NCI-H1436 treated with DMSO at 0.1 percent for 48 hours (cell line): ENCODE data around the gene CORO2A.

Source experiments
- DNase-seq: peaks from one replicate; lab custom pipeline; 2025; lab: John Stamatoyannopoulos, UW

CORO2A gene, protein sequence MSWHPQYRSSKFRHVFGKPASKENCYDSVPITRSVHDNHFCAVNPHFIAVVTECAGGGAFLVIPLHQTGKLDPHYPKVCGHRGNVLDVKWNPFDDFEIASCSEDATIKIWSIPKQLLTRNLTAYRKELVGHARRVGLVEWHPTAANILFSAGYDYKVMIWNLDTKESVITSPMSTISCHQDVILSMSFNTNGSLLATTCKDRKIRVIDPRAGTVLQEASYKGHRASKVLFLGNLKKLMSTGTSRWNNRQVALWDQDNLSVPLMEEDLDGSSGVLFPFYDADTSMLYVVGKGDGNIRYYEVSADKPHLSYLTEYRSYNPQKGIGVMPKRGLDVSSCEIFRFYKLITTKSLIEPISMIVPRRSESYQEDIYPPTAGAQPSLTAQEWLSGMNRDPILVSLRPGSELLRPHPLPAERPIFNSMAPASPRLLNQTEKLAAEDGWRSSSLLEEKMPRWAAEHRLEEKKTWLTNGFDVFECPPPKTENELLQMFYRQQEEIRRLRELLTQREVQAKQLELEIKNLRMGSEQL

DNA sequence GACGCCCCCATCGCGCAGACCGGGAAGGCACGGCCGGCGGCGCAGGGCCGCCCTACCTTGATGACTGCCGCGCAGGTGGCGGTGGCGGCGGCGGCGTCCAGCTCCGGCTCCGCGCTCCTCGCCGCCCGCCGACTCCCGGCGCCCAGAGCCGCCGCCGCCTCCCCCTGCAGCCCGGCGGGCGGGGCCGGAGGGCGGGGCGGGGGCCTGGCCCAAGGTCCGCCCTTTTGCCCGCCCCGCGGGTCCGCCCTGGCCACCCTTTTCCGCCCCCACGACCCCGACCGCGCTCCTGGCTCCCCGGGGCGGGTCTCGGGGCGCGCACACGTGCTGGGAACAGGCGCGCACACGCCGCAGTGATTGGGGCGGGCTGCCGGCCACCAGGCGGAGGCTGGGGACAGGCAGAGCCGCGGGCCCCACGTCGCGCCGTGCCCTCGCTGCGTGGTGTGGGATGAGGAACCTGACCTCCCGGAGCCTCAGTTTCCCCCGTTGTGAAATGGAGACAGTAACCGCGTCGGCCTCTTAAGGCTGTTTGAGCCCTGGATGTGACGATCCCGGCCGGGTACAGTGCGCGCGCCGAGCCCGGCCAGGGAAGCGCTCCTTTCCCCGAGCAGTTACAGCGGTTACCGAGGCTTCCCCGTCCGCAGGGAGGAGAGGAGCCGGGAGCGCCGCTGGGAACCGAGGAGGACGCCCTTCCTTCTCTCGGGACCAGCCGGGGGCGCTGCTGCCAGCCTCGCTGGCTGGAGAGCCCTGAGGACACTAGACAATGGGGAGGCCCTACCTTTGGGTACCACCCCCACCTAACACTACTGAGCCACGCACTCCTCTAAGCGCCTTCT lies at the start of gene CORO2A:
CORO2A (minus strand) TSS at position 135 of the 833 bp plus-strand sequence. CDS start 34,977 bp downstream, outside the sequence.
- DNase-seq, result peak; percentile 19

DNA sequence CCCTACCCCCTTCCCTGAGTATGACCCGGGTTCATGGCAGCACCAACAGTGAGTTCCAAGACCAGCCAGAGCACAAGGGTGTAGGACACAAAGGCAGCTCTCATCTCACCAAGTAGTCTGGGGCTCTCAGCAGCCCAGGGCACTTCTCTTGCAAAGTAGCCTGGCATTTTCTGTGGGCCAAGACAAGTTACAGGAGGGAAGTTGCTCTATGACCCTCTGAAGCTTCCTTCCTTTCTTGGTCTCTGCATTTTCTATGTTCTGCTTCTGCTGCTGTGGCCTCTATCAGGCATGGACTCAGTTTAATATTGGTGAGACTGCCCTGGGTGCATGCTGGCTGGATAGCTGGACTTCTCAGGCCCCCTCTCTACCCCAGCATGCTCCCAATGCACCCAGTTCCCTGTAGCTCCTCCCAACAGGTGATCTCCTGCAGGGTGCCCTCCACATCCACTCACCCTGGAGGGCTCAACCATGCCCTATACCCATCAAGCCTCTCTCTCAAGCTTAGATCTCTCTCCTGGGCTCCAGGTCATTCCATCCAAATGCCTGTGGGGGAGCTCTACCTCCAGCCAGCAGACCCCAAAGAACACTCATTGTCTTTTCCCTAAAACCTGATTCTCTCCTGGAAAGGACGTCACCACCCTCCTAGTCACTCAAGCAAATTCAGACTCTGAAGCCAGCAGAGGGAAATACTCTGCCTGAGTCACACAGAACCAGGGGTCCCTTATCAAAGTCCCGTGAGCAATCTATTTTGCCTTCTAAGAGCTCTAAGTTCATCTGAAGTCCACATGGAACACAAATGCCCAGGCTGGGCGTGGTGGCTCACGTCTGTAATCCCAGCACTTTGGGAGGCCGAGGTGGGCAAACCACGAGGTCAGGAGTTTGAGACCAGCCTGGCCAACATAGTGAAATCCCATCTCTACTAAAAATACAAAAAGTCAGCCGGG lies 49.2 kb upstream of the CORO2A start:
- DNase-seq, result no peak

DNA sequence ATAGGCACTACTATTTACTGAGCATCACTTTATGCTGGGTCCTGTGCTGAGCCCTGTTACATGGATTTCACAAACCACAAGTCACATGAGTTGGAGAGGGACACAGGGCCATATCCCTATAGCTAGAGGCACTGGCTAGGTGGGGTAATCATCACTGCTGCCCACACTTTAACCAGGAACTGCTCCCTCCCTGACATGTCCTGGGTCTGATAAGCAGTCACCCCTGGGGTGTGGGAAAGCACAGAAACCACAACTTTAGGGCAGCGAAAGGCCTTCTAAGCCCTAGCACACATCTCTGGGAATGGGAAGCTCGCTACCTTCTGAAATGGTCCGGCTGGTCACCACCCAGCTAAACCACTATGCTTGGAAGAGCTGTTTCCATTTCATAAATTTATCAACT lies 48.0 kb upstream of the CORO2A start:
- no peak for DNase-seq

DNA sequence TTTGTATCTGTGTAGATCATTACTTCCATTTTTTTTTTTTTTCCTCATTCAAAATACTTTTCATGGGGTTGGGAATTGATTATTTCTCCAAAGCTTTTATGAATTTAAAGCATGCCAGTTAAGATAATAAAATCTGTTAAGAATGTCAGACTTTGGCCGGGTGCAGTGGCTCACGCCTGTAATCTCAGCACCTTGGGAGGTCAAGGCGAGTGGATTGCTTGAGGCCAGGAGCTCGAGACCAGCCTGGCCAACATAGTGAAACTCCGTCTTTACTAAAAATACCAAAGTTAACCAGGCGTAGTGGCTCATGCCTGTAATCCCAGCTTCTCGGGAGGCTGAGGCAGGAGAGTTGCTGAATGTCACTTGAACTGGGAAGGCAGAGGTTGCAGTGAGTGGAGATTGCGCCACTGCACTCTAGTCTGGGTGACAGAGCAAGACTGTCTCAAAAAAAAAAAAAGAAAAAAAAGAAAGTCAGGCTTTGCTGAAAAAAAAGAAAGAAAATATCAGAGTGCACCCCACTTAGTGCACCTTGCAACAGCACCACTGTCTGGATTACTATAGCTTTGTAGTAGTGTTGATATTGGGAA lies 44.6 kb upstream of the CORO2A start:
- no peak for DNase-seq

DNA sequence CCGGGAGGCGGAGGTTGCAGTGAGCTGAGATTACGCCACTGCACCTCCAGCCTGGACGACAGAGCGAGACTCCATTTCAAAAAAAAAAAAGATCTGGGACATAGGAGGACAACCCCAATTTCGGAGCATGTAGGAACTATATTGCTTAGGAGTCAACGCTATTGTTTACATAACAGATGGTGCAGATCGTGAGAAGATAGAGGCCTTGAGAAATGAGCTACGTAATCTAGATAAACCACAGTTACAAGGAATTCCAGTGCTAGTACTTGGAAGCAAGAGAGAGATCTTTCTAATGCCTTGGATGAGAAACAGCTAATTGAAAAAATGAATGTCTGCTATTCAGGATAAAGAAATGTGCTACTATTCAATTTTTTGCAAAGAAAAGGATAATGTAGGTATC lies 42.7 kb upstream of the CORO2A start:
- no peak for DNase-seq

DNA sequence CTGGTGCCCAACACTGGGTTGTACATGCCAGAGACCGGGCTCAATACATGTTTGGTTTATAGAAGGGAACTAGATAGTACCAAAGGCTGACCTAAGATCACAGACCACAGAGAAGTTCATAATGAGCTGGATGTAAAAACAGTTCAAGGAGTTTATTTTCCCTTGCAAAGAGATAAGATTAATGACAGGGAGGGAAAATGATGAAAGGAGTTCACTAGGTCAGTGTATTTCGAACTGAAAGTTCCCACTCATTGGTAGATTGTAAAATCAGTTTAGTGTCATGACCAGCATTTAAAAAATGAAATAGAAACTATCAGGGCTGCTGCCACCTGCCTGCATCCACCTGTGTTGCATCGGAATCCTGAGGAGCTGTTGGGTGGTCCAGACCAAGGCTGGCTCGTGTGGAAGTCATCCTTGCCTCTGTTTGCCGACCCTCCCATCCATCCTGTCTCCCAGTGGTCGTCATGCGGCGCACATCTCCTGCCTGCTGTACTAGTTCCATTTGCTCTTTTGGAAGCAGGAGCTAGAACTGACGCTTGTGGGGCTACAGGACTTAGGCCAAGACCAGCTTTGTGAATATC lies 41.9 kb upstream of the CORO2A start:
- no peak for DNase-seq

DNA sequence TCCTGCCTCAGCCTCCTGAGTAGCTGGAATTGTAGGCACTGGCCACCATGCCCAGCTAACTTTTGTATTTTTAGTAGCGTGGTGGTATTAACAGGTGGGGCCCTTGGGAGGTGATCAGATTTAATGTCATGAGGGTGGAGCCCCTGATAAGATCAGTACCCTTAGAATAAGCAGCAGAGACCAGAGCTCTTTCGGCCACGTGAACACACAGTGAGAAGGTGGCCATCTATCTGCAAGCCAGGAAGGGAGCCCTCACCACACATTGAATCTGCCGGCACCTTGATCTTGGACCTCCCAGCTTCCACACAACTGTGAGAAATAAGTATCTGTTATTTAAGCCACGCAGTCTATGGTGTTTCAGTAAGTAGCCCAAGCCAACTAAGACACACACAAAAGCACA lies 40.5 kb upstream of the CORO2A start:
- no peak for DNase-seq

DNA sequence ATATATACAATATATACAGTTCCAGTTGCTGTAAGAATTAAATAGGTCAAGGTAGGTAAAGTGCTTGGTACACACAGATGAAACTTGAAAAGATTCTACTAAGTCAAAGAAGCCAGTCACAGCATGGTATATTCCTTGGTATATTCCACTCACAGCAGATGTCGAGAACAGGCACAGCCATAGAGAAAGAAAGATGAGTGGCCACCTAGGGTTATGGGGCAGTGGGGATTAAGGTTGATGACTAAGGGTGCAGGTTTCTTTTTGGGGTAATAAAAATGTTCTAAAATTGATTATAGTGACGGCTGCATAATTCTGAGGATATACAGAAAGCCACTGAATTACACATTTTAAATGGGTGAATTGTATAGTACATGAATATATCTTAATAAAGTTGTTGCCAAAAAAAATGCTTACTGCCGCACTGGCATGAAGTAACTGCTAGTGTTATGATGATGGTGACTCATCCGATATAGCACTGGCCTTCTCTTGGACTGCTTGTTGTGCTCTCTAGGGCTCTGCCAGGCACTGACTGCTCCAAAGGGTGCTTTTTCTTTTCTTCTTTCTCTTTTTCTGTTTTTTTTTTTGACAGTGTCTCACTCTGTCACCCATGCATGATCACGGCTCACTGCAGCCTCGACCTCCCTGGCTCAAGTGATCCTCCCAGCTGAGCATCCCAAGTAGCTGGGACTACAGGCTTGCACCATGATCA lies 39.5 kb upstream of the CORO2A start:
- DNase-seq, result no peak

DNA sequence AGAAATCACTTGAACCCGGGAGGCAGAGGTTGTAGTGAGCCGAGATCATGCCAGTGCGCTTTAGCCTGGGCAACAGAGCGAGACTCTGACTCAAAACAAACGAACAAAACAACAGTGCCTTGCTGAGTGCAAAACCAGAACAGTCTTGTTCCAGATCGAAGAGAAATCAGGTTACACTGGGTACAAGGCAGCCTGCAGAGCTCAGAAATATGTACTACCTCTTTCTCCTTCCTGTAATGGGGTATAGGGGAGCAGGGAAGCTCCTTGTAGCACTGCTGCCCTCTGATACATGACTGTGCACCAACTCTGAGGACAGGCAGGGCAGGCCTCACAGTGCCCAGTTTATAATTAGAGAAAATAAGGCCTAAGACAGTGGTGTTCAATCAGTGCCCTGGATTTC lies 38.4 kb upstream of the CORO2A start:
- no peak for DNase-seq

DNA sequence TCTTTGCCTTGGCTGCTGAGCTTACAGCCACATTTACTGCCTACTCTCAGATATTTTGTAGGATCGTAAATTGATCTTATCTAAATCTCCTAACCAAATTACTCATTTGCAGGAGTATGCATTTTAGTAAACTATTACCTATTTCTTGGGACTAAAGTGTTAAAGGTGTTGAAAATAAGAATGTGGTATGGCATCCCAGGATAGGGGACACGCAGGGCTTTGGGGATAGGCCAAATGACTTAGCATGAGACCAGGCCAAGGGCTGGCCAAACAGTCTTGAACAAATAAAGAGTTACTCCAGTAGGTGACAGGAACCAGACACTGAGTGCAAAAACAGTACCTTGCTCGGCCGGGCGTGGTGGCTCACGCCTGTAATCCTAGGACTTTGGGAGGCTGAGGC lies 37.9 kb upstream of the CORO2A start:
- DNase-seq, result no peak

DNA sequence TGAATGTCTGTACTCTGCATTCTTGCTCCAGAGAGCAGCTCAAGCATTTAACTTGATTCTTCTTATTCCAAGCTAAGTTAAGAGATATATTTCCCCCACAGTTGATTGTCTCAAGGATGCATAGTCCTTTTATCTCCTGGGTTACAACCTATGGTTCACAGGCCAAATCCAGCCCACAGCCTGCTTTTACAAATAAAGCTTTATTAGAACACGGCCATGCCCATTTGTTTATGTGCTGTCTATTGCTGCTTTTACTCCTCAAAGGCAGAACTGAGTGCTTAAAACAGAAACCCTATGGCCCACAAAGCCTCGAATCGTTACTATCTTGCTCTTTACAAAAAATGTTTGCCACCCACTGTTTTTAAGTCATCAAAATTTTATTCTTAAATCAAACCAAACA lies 37.2 kb upstream of the CORO2A start:
- no peak for DNase-seq

DNA sequence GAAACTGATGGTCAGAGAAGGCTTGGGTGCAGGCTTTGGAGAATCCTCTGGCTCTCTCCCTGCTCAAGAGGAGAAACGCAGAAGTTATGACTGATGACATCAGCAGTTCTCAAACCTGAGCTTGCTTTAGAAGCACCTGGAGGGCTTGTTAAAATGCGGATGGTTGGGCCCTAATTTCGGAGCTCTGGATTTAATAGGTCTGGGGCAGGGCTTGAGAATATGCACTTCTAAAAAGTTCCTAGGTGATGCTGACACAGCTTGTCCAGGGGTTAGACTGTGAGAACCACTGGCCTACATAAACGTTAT lies 36.6 kb upstream of the CORO2A start:
- no peak for DNase-seq

DNA sequence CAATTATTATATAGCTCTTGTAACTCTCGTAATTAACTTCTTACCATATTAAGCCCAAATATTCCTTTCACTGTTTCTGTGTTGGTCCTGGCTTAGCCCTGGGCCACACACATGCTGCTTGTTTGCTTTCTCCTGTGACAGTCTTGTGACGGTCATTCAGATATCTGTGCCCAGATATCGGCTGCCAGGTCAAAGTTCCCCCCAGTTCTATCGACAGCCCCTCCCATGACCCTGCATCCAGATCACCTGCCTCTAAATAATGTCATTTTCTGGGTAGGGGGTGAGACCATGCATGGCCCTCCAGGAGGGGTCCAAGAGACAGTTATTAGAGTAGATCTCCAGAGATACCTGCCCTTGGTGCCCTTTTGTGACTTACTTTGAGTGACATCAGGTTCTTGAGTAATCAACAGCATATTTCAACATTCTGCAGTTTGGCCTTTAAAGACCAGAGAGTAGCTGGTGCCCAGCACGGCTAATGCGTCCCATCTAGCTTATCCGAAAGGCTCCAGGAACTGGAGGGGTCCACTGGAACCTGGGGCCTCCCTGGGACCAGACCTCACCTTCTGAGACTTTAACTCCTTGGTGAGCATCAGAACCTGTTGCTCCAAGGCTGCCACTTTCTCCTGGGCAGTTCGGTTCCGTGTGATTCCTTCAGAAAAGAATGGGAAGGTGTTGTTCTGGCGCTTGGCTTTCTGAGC lies 36.1 kb upstream of the CORO2A start:
- no peak for DNase-seq

DNA sequence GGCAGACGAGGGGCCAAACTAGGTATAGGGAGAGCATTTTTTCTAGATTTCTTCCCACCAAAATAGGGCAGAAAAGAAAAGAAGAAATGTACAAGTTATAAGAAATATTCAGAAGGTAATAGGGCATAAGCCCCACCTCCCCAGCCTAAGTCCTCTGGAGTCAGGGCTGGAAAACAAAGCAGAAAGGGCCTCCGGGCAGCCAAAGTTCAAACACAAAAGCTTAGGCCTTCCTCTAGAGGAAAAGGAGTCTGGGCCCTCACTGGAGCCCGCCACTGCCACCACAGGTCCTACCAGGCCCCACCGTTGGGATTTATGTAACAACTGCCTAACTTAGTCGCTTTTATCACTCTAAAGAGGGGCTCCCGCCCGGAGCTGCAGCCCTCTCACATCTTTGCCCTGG lies 35.4 kb upstream of the CORO2A start:
- DNase-seq, result no peak

DNA sequence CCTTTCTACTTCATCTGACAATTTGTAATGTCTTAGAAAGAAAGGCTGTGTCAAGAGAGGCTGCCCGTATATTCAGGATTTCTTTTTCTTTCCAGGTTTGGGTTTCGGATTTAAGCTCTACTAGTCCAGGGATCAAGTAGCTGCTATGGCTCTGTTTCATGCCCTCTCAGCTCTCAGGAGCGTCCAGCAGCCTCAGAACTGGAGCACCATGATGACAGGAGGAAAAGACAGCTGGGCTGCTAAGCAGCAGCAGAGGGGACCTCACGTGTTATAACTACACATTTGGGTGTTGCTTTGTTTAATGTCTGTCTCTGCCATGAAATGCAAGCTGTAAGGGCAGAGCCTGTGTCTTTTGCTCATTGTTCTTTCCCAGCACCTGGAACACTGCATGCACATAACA lies 34.5 kb upstream of the CORO2A start:
- no peak for DNase-seq

DNA sequence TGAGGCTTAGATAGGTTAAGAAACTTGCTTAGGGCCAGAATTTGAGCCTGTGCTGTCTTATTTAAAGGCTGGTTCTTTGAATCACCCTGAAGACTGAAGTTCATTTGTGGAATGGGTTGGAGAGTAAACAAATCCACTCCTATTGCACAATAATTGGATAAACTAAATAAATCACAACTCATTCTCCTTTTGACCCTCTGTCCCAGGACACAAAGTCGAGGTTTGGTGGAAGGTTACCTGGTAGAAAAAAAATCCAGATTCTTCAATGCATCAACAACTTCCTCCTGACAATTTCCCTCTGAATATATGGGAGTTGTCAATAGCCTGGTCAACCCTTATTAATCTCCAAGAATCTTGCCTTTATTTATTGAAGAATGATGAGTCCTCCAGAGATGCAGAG lies 34.1 kb upstream of the CORO2A start:
- no peak for DNase-seq

DNA sequence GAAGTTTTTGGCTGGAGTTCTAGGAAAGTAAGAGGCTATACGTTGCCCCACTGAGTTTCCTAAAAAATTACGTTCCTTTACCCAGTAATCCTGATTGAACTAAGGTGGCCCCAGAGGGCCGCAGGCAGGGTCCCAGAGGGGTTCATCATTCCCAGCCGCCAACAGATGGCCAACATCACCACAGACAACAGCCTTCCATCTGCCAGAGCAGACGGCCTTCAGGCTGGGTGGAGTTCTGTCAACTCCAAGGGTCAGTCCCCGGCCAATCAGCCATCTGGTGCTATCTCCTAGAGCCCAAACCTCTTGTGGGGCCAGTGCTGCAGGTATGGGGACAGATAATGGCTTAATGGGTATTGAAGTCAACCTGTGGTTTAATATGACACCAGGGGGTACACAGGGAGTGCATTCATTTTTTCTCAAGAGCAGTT lies 32.6 kb upstream of the CORO2A start:
- DNase-seq, result no peak

DNA sequence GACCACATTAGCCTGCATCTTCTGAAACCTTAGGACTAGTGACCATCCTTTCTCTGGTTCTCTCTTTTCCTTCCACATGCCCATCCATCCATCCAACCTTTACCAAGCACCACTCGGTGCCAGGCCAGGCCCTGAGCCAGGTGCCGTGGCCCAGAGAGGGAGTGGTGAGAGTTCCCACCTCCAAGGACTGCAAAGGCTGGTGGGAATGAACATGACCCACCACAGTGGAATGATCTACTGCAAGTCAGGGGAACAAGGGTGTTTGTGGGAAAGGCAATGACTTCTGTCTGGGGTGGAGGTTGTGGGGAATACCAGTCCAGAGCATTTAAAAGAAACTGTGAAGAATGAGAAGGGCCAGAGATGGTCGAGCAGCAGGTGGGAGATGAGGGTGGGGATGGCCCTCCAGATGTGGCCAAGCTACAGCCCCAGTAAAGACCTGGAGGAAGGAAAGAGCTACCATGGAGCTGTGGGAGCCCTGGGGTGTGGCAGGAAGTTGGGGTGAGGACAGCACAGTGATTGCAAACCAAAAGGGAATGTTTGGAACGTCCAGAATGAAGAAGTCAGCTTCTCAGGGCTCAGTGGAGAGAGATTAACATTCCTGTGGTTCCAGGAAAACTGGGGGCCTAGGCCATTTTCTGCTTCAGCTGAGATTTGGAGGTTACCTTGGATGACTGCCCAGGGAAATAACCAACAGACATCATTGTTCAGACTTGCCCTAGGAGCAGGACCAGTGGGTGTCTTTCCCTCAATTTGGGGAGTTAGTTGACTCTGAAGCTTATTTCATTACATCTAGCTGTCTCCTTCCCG lies 30.7 kb upstream of the CORO2A start:
- no peak for DNase-seq

DNA sequence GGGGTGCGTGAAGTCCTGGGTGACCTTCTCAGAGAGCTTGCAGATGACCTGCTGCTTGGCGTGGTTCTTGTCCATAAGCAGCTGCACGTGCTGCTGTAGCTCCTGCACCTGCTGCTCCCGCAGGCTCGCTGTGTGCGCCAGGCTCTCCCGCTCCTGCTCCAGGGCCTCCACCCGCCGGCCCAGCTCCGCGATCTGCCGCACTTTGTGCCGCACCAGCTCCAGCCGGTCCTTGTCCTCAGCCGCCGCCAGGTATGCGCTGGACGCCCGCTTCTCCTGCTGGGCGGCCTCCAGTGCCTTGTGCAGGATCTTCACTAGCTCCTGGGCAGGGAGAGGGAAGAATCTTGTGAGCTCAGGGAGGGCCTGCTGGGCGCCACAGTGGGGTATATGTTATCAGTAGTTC lies 28.5 kb upstream of the CORO2A start:
- DNase-seq, result no peak
